OCI-LY3 (cell line): ENCODE measurements around the gene DIAPH2.

Experiments
- EZH2phosphoT487 ChIP-seq: fragments of 200-600 bp; shearing (Covaris generic); IDR thresholded peaks from 2 replicates; pipeline ENCODE4 v1.6.1; 2018; ENCODE audit warnings: antibody characterized with exemption, mixed run types, low read depth
- TF ChIP-seq, protein P1 (sequence below): fragments of 200-600, 300-600 bp; sonication (generic); IDR thresholded peaks from 2 replicates; pipeline ENCODE4 v1.5.1; 2014; ENCODE audit warnings: antibody characterized with exemption, low read length, low read depth

DNA sequence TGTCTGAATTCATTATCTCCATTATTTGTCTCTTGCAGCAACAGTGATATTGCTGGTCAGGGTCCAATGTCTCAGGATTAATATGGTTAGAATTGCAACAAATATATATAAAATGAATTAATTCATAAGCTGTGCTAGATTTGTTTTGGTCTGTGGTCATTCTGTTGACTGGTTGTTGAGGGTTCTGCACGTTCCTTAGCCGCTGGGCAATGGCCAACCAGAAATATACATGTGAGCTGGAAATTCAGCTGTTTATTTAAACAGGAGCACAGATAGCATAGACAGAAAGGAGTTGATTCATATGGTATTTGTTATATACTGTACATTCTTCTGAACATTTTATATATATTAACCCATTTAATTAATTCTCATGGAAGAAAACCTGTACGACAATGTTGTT is 299.9 kb downstream of the DIAPH2 start:
- TF ChIP-seq, protein P1, sequence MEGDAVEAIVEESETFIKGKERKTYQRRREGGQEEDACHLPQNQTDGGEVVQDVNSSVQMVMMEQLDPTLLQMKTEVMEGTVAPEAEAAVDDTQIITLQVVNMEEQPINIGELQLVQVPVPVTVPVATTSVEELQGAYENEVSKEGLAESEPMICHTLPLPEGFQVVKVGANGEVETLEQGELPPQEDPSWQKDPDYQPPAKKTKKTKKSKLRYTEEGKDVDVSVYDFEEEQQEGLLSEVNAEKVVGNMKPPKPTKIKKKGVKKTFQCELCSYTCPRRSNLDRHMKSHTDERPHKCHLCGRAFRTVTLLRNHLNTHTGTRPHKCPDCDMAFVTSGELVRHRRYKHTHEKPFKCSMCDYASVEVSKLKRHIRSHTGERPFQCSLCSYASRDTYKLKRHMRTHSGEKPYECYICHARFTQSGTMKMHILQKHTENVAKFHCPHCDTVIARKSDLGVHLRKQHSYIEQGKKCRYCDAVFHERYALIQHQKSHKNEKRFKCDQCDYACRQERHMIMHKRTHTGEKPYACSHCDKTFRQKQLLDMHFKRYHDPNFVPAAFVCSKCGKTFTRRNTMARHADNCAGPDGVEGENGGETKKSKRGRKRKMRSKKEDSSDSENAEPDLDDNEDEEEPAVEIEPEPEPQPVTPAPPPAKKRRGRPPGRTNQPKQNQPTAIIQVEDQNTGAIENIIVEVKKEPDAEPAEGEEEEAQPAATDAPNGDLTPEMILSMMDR, result no peak
- TF ChIP-seq EZH2phosphoT487, result no peak
